HG03575 (cell line): Measurements from ENCODE around the gene RPUSD2.

Experiments
- ATAC-seq: cut with Tn5 transposase; IDR thresholded peaks from one replicate; pipeline ENCODE4 v1.9.1; 2021; ENCODE audit not compliant: unreplicated experiment, insufficient number of reproducible peaks, low FRiP score; ENCODE audit errors: extremely low read depth

The RPUSD2 gene, protein sequence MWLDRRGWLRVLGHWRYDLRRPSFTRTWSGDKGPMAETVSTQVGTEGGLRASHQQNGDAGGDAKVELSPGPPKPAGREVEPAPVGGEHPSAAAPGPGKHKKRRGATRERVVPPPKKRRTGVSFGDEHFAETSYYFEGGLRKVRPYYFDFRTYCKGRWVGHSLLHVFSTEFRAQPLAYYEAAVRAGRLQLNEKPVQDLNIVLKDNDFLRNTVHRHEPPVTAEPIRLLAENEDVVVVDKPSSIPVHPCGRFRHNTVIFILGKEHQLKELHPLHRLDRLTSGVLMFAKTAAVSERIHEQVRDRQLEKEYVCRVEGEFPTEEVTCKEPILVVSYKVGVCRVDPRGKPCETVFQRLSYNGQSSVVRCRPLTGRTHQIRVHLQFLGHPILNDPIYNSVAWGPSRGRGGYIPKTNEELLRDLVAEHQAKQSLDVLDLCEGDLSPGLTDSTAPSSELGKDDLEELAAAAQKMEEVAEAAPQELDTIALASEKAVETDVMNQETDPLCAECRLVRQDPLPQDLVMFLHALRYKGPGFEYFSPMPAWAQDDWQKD

DNA sequence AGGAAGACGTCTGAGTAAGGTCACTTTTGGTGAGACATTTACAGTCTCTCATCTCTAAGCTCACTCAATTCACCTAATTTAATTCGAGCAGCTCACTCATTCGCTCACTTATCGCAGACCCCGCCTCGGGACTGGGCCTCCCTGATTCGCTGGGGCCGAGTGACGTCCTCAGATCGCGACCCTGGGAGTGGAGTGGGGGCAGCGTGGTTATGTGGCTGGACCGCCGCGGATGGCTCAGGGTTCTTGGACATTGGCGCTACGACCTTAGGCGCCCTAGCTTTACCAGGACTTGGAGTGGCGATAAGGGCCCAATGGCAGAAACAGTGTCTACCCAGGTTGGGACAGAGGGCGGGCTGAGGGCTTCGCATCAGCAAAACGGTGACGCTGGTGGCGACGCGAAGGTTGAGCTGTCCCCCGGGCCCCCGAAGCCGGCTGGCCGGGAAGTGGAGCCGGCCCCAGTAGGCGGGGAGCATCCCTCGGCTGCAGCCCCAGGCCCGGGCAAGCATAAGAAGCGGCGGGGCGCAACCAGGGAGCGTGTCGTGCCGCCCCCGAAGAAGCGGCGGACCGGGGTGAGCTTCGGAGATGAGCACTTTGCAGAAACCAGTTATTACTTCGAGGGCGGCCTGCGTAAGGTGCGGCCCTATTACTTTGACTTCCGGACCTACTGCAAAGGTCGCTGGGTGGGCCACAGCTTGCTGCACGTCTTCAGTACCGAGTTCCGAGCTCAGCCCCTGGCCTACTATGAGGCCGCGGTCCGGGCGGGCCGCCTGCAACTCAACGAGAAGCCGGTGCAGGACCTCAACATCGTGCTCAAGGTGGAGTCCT, at the start of gene RPUSD2:
Gene RPUSD2 (plus strand): TSS at position 171 of the 825 bp plus-strand sequence. CDS start 39 bp downstream, at position 210.
- no peak for ATAC-seq

DNA sequence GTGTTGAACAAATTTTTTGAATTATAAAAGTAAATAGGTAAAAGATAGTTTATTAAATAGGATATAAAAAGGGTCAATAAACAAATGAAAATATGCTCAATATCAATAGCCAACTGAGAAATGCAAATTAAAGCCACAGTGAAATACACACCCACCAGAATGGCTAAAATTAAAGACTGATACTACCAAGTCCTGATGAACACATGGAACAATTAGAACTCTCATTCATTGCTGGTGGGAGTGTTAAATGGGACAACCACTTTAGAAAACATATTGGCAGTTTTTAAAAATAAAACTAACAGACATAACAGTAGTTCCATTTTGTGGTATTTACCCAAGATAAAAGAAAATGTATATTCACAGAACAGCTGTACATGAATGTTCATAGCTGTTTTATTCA, 45.5 kb upstream of the RPUSD2 start:
- ATAC-seq = no peak

DNA sequence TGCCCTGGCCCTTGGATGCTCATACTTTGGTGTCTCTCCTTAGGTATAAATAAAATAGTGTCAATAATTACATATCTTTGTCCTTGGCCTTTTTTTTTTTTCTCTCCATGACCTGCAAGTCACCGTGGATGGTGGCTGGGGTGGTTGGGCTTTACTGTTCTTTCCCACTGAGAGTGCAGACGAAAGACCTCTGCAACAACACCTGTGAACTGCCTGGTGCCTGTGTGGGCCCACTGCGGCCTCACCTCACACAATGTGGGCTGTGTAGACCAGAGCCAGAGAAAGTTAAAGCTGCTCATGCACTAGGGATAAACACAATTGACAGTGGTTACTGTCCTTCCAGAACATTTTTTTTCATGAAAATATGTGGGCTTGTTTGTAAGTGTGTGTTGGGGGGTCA, 43.2 kb upstream of the RPUSD2 start:
- no peak for ATAC-seq

DNA sequence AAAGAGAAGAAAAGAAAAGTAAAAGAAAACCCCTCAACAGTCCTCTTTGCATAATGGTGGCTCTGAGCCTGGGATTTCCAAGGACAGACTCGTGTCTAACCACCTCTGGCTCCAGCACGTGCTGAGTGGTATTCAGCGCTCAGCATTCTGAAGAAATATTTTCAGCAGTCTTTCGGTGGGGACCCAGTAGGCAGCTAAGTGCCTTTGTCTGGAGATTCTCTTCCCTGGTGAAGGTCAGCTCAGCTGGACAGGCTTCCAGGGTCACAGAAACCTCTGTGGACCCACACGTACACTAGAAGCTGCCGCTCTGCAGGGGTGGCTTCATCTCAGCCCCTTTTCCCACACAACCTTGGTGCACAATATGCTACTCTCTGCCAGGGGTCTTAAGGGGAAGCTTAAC, 40.3 kb upstream of the RPUSD2 start:
- ATAC-seq = no peak

DNA sequence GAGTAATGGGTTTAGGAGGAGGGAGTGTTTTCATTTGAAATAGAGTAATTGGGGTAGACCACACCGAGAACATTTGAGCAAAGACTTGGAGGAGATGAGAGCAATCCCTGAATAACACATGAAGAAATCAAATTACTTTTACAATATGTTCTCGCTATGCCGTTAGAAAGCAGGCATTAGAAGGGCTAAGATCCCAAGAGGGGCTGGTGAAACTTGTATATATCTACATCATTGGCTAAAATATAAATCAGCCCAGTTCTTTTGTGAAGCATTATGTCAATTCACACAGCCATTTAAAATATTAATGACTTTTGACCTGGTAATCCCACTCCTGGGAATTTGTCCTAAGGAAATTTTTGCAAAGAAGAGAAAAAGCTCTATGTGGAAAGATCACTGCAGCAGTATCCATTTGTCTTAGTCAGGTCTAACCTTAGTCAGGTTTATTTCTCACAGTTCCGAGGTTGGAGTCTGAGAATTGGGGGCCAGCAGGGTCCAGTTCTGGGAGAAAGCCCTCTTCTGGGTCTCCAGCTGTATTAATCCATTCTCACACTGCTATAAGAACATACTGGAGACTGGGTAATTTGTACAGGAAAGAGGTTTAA, 35.2 kb upstream of the RPUSD2 start:
- no peak for ATAC-seq

DNA sequence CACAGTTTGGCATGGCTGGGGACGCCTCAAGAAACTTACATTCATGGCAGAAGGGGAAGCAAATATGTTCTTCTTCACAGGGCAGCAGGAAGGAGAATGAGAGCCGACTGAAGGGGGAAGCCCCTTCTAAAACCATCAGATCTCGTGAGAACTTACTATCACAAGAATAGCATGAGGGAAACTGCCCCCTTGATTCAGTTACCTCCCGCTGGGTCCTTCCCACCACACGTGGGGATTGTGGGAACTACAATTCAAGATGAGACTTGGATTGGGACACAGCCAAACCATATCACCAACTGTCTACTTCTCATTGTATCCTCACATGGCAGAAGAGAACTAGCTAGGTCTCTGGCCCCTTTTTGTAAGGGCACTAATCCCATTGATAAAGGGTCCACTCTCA, 34.7 kb upstream of the RPUSD2 start:
- no peak for ATAC-seq

DNA sequence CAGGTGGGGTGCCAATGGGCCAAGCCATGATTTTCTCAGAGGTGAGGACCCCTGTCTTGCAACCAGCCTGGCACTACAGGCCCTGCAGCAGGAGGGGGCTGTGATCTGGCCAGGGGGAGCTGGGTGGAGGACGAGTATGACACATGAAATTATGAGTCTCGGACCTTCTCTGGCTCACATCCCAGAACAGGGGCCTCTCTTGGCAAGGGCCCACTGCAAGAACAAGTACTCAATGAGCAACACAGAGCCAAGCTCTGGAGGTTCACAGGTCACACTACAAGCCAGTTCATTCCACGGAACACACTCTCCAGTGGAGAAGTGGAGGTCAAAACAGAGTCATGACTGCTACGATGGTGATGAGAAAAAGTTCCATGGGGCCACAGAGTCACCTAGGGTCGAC, 32.6 kb upstream of the RPUSD2 start:
- ATAC-seq = no peak

DNA sequence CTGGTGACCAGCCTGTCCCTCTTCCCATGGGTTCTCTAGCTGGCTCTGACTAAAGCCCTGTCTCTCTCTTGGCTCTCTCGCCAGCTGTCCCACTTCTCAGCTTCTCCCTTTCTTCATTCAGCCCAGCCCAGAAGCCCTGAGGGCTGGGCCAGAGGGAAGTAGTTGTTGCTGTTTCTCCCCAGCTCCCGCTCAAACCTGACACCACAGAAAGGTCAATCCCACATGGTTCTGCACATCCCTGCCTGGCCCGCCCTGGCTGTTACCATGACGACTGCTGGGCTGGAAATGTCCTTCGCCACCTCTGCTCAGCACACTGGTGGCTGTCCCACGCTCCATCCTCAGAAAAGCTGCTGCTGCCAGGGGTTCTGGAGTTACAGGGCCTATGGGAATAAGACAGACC, 30.1 kb upstream of the RPUSD2 start:
- no peak for ATAC-seq

DNA sequence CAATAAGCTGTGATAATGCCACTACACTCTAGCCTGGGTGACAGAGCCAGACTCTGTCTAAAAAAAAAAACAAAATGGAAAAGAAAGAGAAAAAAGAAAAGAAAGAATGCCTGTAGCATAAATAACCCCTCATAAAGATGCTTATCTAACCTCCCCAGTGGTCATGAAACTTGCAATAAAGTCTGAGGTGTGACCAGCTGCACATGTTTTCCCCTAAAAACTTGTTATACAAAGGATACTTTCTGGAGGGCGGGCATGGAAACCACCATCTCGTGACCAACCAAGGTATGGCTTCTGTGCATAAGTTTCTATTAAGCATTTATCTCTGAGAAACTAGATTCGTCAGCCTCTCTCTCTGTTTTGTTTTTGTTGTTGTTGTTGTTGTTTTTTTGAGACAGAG, 26.0 kb upstream of the RPUSD2 start:
- no peak for ATAC-seq

DNA sequence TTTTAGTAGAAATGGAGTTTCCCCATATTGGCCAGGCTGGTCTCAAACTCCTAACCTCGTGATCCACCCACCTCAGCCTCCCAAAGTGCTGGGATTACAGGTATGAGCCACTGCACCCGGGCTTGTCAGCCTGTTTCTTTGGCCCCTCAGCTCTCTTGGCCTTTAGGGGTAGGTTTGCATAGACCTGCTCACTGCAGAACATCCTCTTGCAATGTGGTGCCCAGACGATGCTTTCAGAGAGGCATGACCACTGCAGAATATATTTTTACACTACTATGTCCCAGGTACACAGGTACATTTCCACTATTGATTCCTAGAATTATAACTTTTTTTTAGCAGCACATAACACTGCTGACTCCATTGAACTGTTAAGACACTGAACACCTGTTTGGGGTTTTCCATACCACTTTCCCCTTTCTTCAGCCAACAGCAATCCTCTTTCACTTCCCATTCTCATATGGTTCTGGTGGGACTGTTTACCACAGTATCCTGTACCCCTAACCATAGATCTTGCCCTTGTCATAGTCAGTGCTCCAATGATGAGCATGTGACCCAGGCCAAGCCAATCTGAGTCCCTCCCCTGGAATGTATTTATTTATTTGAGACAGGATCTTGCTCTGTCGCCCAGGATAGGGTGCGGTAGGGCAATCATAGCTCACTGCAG, 25.3 kb upstream of the RPUSD2 start:
- ATAC-seq = no peak

DNA sequence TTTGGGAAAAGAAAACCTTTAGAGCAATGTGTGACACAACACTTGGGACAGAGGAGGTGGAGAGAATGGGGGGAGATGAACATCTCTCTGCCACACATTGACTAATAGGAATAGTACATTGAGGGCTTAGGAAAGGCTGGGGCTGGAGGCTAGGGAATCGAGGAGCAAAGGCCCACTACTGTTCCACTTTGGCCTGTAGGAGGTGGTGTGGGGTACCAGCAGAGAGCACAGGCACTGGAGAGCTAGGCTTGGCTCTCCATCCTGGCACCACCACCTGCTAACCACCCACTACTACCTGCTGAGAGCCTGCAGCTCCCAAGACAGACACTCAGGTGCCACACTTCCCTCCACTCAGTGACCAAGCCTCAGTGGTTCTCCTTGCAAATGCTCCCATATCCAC, 23.6 kb upstream of the RPUSD2 start:
- no peak for ATAC-seq

DNA sequence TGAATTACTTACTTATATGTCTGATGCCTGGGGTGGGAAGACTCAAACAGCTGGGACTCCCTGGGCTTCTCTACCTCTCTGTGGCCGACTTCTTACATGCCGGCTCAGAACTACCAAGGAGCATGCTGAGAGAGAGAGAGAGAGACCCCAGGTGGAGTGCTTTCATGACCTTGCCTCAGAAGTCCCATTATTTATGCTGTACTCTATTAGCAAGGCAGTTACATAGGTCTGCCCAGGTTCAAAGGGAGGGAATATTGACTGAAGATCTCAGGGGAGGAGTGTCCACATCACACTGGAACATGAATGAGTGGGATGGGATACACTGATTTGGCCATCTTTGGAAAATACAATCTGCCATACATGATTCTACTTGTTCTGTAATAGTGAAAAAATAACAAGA, 20.5 kb upstream of the RPUSD2 start:
- no peak for ATAC-seq

DNA sequence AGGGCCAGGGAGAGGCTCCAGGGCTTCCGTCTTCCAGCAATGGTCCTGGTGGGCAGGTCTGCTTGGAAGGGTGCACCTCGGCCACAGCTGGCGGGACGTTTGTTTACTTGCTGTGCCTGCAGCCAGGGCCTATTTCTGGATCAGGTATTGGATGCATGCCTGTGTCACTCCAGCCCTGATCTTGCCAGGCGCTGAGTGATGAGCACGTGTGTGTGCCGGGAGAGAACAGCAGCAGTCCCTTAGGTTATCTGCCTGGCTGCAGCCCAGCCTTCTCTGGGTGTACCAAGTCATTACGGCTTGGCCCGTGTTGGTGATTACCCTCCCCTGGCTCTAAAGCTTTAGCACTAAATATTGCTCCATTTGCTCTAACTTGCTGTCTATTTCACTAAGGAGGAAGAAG, 19.2 kb upstream of the RPUSD2 start:
- ATAC-seq = peak; percentile 7

DNA sequence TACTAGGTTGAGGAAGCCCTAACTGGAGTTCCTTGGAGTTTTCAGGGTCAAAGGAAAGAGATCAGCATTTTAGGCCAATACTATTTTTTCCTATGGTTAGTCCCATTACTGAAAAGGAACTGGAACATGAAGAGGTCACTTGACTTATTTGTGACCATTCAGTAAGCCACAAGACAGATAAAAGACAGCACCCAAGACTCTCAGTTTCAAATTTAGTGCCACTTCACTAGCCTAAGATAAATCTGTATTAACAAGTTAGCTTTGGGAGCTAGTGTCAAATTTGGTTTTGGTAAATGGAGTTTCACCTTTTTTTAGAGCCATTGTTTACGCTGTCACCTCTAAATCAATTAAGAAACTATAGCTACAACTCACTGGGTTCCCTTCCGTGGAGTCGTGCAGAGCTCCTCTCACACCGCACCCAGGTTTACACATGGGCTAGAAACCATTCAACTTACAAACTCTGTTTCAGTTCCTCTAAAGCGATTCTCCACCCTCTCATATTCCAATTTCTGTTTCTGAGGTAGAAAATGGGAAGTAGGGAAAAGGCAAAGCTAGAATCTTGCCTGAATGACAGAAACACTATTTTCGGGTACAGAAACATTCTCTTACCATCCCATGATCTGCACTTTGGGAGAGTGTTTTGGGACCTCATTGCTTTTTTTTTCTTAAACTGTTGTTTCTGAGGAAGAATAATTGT, 18.6 kb upstream of the RPUSD2 start:
- peak; percentile 35 for ATAC-seq

DNA sequence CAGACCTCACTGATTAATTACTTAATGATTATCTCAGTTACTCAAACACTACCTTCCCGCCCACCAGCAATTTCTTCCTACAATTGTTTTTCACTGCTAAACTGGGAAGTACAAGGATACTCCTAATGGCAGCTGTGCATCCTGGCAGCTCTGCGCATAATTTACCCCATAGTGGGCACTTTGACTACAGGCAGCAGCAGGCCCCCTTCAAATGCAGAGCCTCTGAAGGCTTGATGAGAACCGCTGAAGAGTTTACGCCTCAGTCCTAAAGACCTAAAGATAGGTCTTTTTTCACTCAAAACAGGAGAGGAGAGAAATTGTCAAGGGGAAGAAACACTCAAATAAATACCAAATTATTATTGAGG, 15.0 kb upstream of the RPUSD2 start:
- no peak for ATAC-seq

DNA sequence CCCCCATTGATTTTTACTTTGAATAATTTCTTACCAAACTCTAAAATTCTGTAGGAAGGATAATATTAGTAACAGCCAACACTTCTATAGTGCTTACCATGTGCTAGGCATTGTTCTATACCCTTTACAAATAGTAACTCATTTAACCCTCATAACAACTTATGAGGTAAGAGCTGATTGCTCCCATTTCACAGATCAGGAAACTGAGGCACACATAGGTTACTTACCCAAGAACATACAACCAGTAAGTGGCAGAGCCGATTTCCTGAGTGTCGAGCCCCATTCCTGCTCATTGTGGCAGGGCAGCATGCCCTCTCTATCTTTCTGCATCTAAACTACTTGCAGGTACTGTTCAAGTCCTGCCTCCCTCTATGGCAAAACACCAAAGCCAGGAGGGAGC, 13.2 kb upstream of the RPUSD2 start:
- no peak for ATAC-seq

DNA sequence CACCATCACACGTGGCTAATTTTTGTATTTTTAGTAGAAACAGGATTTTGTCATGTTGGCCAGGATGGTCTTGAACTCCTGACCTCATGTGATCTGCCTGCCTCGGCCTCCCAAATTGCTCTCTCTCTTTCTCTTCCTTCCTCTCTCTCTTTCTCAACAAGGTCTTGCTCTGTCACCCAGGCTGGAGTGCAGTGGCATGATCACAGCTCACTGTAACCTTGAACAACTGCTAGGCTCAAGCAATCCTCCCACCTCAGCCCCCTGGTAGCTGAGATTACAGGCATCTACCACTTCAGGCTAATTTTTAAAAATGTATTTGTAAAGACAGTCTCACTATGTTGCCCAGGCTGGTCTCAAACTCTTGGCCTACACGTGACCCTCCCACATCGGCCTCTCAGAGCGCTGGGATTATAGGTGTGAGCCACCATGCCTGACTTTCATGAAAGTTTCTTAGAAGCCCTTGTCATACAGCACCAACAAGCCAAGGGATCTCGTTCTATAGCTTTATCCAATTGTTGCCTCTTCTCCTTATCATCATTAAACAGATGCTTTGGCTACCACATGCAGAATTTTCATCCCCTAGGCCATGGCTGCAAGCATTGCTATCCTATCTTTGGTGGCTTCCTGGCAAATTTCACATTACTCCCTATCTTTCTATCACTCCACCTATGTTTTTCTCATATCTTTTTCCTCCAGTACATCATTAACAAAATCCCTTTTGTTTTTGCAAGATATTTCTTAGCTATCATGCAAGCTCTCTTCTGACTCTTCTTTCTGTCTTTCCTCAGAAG, 10.0 kb upstream of the RPUSD2 start:
- no peak for ATAC-seq

DNA sequence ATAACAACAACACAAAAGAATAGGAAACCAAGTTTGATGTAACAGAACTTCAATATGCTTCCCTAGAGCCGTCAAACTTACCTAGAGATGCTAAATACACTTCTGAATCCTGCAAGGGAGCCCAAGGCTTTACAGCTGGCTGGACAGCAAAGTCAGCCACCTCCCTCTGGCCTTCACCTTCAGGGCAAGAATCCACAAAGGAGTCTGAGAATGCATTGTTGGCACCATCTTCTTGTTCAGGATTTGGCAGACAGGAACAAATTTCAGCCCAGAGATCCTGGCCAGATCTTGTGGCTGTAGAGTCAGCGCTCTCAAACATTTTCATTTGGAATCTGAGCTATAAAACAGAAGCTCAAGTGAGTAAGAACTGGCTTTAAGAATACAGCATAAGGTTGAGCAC, 6.4 kb upstream of the RPUSD2 start:
- no peak for ATAC-seq
